HG02571 (cell line): ENCODE data around the gene TMEM258.

Experiments used
- ATAC-seq: cut with Tn5 transposase; IDR thresholded peaks from one replicate; pipeline ENCODE4 v1.9.1; 2021; ENCODE audit warnings: mild to moderate bottlenecking, moderate library complexity; ENCODE audit not compliant: unreplicated experiment

The TMEM258 gene

GRCh38 chr11:61744609-61745156, 47.7 kb downstream of the TMEM258 start:
- no peak for ATAC-seq

DNA sequence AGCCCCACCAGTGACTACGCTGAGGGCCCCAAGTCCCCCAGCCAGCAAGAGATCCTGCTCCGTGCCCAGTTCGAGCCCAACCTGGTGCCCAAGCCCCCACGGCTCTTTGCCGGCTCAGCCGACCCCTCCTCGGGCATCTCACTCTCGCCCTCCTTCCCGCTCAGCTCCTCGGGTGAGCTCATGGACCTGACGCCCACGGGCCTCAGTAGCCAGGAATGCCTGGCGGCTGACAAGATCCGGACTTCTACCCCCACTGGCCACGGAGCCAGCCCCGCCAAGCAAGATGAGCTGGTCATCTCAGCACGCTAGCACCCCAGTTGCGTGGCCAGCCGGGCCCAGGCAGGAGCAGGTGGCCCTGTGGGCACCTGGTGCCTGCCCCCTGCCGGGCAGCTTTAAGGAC, 48.2 kb downstream of the TMEM258 start:
- no peak for ATAC-seq

GRCh38 chr11:61743486-61744095, 48.8 kb downstream of the TMEM258 start:
- no peak for ATAC-seq

GRCh38 chr11:61742391-61742790, 50.0 kb downstream of the TMEM258 start:
- no peak for ATAC-seq

- ATAC-seq = no peak
Observed at GRCh38 chr11:61739966-61740365, 52.4 kb downstream of the TMEM258 start.

DNA sequence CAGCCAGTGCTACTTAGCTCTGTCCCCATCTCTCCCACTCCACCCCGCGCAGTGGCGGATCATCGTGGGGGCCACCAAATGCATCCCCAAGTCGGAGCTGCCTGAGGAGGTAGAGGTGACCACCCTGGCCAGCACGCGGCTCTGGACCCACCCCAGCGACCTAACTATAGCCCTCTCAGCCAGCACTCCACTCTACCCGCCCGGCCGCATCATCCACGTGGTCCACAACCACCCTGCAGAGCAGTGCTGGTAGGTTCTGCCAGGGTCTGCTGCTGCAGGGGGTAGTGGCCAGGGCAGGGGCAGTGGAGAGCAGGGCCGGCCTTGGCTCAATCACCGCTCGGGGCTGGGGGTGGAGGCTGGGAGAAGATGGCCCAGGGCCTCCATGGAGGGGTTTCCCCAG, 53.0 kb downstream of the TMEM258 start:
- no peak for ATAC-seq
